HL-60/S4 (cell line): Measurements from ENCODE around the gene ZBTB47.

ENCODE experiments used
- in situ Hi-C: fragments of 300-500 bp; cut with MboI; formaldehyde crosslinking; loops from 2 replicates; pipeline ENCODE4 v1.14.3; 2022; ENCODE audit warnings: low sequenced_read_pairs

ZBTB47 gene

DNA sequence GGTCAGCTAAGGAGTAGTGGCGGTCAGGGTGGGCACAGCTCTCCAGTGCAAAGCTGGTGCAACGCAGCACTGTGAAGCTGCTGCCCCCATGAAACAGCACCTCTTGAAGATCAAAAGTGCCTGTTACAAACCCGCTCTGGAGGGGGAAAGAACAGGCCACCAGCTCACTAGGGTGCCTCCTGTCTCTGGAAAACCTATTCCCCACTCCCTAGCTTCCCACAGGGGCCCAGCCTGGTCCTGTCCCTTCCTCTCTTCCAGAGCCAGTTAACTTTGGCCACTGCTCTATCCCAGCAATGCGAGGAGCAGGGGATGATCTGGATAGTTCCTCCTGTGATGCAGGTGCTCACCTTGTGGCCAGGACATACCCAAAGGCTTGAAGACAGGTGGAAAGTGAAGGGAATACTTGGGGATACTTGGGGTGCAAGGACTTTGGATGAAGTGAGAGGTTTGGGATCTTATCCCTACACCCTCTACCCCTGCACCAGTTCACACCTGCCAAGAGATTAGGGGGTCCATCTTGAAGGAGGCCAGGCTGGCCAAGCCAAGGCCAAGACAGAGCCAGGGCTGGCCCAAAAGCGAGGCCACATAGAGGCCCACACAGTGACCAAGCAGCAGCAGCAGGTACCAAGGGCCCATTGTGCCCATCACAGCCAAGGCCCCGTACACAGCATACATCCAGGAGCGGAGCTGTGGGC is 44.9 kb downstream of the ZBTB47 start:
- in situ Hi-C loops = no loop called here

DNA sequence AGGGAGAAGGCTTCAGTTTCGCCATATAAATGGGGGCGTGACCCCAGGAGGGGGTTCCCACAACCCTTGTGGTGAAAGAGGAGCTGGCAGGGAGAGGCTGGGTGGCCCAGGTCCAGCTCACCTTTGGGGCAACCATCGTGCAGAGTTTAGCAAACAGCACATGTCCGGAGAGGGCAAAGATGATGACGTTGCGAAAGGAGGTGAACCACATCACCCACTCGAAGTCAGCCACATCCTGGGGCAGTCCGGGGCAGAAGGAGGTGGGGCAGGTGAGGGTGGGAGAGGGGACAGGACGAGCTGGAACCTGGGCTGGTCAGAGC is 45.4 kb downstream of the ZBTB47 start:
- in situ Hi-C loops = no loop called here

DNA sequence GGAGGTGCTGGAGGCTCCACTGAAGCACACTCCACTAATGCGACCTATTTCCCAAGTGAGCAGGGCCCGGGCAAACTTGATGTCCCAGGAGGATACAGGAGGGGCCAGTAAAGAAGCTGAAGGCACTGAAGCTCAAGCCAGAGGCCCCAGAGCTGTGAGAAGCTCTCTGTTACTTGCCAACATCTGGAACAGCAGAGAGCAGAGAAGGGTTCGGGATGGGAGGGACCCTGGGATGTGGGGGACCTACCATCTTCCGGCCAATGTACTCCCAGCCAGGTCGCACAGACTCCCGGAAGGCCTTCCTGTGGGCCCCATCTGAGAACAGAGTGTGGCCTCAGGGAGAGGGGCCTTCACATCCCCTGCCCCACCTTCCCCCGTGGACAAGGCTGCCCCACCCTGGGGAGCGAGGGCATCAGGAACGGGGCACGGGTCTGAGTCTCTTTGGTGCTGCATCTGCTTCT is 46.0 kb downstream of the ZBTB47 start:
- in situ Hi-C loops = no loop called here

DNA sequence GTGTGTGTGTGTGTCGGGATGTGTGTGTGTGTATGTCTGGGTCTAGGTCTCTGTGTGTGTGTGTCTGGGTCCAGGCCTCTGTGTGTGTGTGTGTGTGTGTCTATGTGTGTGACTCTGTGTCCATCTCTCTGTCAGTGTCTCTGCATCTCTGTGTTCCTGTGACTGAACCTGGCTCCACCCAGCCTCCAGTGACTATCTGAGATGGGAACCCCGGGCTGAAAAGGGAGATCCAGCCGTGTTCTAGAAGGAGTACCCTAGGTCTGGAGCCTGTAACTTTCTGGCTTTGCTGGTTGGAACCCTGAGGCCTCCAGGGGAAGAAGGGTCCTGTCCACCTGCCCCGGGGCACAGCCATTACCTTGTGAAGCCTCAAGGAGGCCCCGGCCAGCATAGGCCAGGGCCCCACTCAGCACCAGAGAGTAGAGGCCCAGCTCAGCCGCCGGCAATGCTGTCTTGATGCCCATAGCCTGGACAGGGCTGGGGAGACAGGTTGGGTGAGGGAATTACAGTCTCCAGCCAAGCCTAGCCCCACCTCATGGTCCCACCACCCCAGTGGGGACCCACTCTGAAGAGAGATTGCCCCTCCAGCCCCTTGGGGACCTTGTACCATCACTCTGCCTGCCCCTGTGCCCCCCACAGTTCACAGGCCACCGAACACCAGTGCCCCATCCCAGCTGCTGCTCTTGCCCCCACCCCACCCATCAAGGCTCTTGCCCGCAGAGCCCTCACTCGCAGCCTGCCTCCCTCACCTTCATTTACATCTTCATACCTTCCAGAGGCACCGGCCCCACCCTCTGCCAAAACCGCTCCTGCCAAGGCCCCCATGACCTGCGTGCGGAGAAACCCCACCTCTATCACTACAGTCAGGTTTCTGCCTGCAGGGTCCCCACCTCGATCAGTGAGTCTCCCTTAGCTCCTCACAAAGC is 47.1 kb downstream of the ZBTB47 start:
- in situ Hi-C loops = no loop called here

DNA sequence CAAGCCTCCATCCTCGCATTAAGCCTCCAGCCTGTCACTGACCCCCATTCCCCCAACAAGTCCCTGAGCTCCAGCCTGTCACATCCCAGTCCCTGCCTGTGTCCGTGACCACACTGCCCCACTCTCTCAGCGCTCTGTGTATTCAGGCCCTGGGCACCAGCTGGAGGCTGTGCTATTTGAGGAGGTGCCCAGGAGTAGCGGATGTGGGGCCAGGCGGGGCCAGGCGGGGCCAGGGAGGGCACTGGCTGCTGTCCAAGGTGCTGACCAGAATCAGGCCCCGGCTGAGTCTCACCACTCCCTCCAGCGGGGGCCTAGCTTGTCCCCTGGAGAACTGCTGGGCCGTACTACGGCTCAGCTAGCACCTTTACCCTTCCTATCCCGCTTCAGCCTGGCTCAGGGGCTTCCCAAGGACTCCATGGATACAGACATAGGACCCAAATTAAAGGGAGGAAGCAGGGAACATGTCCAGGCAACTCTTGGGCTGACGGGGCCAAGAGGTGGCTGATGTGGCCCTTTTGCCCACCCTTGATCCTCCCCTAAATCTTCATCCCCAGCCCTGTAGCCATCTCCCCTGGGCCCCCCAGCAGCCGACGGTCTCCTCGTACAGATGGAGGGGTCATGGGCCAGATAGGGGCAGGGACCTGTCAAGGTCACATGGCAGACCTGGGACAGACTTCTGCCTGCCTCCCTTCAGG is 48.0 kb downstream of the ZBTB47 start:
- in situ Hi-C loops = no loop called here

DNA sequence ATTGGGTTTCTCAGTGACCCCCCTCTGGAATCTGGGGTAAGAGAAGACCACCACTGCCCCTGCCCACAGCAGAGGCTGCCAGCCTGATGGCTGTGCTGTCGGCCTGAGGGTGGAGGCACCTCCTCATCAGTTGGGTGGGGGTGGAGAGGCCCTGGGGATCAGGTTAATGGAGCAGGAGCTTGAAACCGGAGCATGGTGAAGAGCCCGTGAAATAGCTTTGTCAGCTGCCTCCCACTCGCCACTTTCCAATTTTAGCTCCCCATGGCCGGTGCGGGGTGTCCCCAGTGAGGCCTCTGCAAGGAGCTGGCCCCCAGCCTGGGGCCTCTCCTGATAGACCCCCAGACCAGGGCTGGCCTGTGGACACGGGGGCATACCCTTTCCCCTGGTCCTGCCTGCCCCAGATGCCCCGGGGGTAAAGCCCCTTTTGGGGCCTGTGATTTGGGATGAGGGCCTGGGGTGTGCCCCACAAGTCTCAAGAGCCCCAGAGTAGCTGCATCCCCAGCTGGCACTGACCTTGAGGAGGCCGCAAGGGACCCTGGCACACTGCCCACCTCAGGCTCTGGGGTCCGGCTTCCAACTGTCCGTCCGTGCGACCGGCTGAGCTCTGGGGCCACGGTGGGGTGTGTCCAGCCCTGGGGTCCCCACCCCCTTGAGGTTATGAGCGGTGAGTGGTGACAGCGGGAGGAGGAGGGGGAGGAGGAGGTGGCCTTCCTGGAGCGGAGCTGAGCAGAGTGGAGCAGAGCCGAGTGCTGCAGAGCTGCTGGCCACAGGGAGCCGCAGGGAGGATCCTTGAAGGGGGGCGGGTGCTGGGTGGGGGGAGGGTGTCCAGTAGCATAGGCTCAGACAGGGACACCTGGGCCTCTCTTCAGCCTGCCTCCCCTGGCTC is 48.8 kb downstream of the ZBTB47 start, which contains the start of gene HHATL:
TSS of gene HHATL (minus strand) at position 733 of the 886 bp plus-strand sequence. CDS start 1,972 bp downstream, outside the sequence.
- in situ Hi-C loops = no loop called here

DNA sequence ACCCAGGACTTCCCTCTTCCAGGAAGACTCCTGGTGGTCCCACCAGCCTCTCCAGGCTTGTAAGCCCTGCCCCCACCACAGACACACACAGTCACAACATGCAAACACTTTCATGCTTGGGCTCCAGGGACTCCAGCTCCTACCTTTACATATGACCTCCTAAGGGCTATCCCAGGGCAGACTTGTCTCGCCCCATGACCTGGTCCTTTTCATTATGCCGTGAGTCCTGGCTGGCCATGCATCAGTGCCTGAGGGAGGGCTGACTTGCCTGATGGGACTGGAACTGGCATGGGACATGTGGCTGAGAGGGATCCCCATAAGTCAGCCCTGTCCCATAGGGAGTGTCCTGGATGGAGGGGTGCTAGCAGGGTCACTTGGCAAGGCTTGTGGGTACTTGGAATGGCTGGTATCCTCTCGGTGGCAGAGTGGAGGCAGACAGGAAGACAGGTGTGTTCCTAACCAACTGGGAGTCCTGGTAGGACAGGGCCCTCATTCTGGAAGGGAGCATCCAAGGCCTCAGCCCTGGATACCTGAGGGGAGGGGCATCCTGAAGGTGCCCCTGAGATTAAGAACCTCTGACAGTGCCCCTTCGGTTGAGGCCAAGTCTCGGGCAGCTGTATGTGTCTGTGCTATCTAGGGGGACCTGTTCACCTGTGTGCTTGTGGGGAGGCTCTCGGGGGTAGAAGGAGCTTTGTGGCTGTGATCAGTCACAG is 49.6 kb downstream of the ZBTB47 start:
- in situ Hi-C loops = no loop called here

DNA sequence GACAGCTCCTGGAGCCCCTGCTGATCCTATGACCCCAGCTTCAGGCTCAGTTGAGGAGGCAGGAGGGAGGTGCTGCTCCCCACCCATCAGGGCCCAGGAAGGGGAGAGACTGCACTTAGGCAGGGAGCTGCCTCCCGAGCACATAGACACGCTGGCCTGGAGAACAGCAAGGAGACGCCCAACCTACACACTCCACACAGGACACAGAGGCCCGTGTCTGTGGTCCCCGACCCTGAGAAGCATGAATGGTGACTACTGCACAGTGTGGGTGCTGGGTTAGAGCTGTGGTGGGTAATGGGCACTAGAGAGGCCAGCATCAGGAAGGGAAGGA is 50.2 kb downstream of the ZBTB47 start:
- in situ Hi-C loops = no loop called here

DNA sequence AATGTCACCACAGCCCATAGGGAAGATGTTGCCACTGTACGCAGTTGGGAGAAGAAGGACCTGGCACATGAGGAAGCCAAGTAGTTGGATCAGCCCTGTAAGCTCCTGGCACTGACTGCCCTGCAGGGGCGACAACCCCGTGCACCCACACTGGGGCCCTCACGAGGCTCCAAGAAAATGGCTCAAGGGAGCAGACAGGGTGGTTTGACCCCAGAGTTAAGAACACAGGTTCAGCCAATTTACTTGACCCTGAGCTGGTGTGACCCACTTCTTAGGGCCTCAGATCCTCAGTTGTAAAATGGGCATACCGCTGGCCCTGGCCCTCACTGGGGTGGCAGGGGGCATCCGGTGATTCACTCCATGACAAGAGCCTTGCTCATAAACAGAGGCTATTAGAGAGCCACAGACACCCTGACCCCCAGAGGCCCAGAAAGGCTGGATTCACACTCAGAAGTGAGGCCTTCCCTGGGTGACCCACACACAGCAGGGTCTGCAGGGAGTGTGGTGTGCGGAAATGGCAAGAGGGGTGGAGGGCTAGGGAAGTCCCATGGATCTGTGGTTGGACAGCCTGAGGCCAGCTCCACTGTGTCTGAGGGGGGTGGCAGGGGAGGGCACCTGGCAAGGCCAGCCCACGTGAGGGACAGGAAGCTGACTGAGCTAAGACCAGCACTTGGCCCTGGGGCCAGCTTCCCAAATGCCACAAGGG is 50.8 kb downstream of the ZBTB47 start:
- in situ Hi-C loops = no loop called here

DNA sequence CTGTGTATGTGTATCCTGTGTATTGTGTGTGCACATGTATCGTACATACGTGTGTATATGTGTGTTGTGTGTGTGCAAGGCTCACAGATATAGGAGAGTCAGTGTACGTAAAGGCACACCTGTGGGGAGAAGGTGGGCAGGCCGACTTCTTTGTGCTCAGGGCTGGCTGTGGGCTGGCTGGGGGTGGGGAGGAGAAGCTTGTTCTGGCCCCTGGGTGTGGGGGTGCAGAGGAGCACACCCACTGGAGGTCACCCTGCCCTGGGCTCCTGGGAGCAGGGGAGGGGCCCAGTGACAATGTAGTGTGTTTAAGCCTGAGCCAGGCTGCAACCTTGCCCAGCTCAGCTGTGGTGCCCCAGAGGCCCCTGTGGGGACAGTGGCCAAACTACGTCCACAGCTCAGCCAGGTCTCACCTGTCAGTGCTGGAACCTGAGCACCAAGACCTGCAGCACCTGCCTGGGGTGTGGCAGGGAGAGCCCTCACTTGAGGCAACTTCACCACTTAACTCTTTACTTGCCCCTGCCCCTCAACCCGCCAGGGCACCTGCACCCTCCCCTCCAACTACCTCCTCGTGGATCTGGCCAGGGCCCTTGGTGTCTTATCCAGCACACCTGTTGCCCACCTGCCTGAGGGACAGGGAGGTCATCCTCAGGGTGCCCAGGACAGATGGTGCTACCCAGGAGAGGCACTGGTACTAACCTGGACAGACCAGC is 51.7 kb downstream of the ZBTB47 start:
- in situ Hi-C loops = no loop called here

DNA sequence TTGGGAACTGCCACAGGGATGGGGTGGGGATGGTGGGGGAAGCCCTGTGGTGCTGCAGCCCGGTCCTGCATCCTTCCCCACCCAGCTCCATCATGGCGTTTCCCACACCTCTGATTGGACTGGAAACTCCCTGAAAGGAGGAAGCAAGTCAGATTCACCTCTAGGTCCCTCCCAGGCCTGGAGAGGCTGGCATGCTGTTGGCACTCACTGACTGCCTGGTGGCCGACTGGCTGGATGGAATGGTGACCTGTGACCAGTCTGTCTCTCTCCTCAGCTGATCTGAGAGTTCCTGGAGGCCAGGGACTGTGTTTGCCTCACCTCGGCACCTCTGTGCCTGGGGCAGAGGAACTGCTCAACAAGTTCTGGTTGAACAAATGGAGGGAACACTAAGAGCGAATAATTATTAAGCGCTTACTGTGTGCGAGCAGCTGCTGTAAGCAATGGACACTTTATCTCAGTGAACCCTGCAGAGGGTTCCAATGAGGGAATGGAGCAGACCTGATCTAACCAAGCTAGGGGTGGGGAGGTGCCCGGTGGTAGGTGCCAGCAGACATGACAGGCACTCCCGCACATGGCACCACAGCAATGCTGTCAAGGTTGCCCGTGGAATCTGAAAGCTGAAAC is 52.6 kb downstream of the ZBTB47 start:
- in situ Hi-C loops = no loop called here

DNA sequence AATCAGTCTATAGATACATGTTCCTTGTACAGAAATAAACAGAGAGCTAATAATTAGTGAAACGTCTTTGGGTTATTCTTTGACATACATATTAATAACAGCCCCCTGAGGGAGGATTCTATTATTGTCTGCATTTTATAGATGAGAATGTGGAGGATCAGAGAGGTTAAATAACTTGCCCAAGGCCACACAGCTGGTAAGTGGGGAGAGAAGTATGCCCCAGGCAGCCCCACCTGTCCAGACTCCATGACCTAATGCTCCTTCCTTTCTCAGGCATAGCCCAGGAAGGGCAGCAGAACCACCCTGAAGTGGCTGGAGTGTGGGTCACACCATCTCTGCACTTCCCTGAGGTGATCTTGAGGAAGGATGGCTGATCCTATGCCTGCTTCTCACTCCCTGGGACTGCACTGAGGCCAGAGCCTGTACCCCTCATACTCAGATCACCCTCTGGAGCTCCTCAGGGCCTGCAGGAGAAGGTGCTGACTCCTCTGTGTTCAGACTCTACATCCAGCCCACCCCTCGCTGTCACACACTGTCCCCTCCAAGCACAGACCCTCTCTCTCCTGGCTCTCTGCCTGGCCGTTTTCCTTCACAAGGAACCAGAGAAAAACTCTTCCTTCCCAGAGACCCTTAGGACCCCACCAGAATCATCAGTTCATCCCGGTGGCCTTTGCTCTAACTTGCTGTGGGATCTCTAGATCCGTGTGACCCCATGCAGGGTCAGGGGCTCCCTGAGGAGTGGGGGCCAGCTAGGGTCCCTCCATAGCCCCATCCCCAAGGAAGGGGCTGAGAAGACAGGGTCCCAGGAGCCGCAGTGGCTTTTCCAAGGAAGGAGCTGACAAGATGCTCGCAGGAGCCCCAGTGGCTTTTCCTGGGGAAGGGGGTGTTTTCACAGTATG is 53.5 kb downstream of the ZBTB47 start:
- in situ Hi-C loops = no loop called here

DNA sequence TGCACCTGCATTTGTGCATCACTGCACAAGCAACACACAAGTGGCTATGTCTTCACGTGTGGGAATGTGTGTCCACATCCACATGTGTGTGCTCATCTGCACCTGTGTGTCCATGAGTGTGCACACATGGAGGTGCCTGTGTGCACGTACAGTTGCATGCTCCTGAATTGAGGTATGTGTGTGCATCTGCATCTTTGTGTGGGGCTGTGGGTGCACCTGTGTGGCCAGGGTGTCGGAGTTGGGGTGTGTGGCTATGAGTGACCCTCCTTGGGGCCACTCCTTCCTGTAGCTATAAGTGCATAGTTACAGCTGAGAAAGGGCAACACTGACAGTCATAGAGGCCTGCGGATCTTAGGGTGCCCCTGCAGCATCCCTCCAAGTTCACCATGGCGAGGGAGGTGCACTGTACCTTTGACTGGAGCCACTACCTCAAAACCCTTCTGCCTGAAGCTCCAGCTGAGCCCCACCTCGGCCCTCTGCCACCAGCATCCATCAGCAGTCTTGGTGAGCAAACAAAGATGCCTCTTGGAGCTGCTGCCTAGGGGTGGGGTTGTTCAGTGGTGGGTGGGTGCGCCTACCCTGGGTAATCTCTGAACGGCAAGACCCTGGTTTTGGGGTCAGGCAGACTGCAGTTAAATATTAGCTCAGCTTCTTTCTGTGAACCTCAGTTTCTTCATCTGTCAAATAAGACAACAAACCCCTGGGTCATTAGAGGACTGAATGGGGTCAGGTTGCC is 54.3 kb downstream of the ZBTB47 start:
- in situ Hi-C loops = no loop called here

DNA sequence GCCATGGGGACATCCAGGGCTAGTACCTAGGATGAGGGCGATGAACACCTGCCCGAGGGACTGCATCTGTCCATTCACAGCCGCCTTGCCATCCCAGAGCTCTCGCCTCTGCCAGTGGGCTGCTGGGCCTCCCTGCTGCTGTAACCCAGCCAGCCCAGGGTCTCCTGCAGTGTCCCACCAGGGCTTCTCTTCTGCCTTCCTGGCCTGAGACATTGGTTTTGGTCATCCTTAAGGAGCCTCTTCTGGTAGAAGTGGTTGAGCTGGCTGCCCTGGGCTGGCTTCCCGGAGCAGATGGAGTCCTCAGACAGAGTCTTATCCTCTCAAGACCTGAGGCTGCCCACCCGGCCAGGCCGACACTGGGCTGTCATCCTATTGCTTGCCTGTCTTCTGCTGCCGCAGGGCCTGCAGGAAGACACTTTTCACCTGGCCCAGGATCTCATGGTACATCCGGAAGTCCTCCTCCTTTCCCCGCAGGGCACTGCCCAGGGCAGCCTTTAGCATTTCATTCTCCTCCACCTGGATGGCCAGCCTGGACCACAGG is 55.2 kb downstream of the ZBTB47 start:
- in situ Hi-C loops = no loop called here

DNA sequence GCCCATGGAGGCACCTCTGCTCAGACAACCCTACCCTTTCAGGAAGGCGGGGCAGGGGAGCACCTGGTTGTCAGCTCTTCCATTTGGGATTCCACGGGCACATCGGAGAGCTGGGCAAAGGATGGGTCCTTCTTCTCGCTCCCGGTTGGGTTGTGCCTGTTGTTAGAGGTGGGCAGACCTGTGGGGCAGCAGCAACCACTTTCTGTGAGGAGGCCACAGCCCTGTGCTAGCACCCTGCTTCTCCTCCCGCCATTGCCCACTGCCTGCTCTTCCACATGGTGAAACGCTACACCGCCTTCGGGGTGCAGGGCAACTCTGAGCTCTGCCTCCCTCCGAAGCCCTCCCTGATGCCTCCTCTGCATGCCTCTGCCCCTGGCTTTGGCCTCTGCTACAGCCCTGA is 56.1 kb downstream of the ZBTB47 start:
- in situ Hi-C loops = no loop called here

DNA sequence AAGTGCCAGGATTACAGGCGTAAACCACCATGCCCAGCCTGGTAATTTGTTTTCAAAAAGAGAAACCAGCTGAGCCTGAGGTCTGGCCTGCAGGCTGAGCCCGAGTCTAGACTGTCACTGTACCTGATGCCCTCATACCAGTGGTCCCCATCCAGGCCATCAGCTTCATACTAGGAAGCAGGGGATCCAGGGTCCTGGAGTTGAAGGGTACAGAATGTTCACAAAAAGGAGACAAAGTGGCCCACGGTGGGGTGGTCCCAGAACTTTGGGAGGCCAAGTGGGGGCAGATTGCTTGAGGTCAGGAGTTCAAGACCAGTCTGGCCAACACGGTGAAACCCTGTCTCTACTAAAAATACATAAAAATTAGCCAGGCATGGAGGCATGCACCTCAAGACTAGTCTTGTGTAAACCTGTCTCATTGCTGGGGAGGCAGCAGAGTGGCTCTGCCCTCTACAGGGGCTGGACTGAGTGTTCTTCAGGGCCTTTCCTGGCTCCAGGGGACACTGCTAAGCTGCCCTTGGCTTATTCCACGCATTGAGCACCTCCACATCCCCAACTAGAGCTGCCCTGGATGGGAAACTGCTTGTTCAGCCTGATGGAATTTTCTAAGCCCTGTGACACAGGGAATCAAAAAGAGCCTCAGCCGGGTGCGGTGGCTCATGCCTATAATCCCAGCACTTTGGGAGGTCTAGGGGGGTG is 57.0 kb downstream of the ZBTB47 start:
- in situ Hi-C loops = no loop called here
